HG02852 (cell line): ENCODE measurements around the gene DCLRE1B.
A peak's percentile ranks its signal among the peaks of the same experiment; 100 is the strongest.

Source experiments
- ATAC-seq: cut with Tn5 transposase; IDR thresholded peaks from one replicate; pipeline ENCODE4 v1.9.1; 2021; ENCODE audit warnings: mild to moderate bottlenecking, moderate library complexity; ENCODE audit not compliant: unreplicated experiment

DCLRE1B gene

DNA sequence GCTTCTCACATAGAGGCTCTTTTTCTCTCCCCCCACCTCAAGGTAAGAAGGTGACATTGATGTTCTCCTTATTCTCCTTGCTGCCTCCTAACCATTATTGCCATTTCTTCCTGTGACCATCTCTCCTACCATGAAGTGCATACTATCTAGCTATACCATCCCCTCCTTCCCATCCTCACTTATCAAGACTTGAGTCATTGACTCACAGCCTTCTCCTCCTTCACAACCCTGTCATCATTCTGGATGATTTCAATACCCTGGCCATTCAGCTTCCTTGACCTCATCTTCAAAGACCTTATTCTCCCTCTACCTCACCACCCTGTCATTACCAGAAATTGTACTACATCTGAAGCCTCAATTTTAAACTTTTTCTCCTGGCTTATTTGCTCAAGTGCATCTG, 13.1 kb downstream of the DCLRE1B start:
- no peak for ATAC-seq

DNA sequence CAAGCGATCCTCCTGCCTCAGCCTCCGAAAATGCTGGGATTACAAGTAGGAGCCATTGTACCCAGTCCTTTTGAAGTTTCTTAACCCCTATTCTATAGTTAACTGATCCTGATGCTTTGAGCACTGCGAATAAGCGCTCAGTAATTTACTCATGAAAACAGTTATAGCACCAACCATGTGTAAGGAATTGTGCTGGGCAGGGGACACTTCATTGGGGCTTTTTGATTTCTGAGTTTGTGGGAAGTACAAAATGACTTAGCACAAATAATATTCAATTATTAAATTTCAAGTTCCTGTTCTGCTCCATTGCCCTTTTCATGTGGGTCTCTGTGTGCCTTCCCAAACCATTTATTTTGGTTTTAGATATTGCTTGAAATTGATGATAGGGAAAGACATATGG, 17.8 kb downstream of the DCLRE1B start:
- ATAC-seq = no peak

DNA sequence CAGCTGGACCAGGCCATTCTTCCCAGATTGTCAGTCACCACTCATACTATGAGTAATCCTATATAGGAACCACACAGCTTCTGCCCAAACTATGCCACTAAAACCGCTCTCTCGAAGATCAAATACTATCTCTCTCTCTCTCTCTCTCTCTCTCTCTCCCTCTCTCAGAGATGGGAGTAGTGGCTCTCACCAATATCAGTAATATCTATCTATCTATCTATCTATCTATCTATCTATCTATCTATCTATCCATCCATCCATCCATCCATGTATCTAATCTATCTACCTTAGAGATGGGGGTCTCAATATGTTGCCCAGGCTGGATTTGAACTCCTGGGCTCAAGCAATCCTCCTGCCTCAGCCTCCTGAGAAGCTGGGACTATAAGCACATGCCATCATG, 19.3 kb downstream of the DCLRE1B start:
- no peak for ATAC-seq

DNA sequence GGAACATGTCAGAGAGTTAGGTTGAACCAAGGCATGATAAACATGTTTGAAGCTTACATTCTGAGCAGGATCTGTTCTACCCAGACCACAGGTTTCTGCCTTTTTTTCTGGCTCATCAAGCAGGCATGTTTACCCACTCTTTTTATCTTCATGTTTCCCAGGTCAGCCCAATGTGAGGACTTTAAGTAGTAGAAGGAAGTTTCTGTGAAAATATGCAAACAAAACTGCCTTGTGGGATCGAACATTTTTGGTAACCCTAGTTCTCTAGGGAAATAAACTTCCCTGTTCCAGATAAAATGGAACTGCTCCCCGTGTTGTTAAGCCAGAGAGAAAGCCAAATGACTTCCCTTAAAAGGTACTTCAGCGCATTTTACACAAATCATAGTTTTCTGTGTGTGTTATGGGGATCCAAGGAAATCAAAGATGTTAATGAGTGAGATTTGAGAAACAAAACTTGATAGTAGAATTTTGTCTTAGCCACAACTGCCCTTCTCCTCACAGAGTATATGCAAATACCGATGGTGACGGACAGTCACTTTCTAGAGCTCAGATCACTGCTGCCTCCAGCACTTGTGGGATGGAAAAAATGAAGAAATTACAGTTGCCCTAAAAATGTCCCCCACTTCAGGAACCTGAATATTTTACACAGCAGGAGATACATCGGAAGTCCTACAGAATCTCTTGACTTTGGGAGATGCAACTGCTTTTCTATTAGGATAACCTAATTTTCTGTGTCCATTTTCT, 23.2 kb downstream of the DCLRE1B start:
- peak; percentile 26 for ATAC-seq

DNA sequence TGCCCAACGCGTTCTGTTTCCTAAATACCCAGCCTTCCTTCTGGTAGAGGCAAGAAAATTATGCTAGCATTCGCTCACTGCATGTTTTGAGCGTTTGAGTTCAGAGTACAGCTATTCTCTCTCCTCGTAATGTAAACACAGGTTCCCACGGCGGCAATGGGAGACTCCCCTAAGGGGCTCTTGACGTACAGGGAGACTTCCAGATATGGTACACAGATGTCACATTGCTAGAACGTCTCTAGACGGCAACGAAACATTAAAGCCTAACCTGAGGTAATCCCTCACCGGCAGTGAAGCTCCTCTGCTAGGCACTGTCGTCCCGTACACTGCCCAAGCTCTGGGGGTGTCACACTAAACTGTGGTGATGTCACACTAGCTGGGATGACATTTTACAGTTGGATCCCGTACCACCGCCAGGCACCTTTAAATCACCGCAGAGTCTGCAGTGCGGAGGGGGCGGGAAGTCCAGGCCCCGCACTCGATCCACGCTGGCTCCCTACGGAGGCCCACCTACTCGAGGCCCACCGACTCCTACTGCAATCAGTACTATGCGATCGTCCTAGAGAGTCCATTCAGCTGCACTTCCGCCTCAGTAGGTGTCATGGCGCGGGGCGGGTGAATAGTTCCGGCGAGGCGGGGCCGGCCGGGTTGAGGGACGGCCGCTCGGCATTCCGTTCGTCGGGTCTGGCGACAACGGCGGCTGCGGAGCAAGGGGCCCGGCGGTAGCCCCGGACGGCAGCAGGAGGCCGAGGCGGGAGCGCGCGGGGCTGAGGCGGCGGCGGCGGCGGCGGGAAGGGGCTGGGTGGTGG, 24.0 kb downstream of the DCLRE1B start, which contains the start of gene HIPK1:
HIPK1 (plus strand) TSS at position 384 of the 809 bp plus-strand sequence.
- ATAC-seq = peak; percentile 63

DNA sequence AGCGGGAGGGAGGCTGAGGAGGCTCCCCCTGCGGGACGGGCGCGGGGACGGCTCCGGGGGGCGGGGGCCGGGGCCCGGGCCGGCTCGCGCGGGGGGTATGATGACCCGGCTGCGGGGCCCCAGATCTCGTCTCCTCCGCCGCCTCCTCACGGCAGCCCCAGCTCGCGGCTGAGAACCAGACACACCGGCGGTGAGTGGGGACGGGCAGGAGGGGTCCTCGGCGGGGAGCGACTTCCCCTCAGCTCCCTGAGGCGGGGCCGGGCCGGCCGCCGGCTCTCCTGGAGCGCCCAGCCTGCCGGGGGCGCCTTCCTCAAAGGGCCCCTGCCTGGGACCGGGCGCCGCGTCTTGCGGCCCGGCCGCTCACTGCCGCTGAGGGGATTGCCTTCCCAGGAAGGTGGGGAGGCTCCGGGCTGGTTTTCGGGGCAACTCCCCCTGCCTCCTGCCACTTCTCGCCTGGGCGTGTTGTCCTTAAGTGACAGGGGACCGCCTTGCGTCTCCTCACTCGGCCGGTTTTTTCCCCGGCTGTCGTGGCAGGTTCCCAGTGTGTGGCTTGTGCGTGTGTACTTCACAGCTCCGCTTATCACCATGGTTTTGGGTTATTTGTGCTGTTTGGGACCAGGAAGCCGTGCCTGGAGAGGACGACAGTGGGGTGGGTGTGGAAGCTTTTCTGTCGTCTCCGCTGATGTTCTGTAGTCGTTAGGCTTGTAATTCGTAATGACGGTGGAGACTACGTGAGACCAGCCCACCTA, 24.8 kb downstream of the DCLRE1B start:
- peak; percentile 33 for ATAC-seq

DNA sequence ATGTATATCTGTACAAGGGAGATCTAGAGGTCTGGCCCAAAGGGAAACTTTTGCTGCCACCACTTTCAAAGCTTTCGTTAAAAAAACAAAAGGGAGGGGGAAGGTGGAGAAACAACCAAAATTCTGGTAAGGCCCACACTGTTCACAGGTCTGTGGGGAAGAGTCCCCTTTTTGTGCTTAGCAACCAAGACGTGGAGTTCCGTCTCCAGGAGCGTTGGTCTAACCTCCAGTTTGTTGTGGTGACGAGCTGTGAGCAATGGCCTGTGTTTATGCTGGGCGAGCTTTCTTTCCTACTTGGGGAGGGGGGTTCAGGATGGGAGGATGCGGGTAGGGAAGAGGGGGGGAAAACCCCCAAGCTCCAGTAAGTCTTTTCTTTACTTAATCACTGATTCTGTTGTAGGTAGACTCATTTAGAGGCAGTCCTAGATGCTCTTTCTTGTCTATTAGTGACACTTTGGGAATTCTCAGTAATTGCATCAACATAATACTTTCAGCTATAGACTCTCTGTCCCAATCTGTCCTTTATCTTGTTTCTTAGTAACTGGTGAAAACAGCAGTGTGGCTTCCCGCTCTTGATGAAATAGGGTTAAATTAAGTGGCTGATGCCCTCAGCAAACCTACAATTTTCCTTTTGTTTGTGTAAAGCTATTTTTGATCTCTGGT, 25.5 kb downstream of the DCLRE1B start:
- ATAC-seq = peak; percentile 27

DNA sequence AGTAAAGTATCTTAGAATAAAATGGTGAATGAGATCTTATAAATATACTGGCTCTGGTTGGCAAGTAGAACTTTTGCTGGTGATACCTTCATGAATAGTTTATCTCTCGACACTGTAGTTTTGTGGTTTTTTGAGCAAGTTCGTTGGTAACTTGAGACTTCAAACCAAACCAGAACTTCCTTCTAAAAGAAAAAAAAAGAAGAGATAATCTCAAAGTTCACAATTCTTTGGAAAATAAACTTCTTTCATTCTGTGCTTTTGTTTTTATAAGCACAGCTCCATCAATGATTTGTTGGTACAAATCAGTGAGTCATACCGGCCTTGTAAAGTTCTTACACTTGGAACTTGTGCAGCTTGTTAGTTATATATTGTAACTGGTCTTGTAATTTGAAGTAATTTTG, 26.3 kb downstream of the DCLRE1B start:
- ATAC-seq = no peak

DNA sequence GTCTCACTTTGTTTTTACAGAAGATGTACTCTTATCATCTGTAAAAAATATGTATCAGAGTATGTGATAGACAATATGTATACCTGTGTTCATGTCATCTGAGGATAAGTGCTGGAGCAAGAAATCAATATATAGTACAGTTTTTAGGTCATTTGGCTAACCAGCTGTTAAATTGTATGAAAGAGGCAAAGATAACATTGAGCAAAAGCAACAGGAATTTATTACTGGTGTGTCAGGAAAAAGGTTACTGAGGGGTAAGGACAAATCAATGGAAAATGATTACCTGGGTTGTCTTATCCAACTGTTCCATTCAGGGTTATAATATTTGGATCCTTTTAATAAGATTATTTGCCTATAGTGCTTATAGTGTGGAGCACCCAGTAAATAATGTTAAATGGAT, 28.9 kb downstream of the DCLRE1B start:
- ATAC-seq = no peak

DNA sequence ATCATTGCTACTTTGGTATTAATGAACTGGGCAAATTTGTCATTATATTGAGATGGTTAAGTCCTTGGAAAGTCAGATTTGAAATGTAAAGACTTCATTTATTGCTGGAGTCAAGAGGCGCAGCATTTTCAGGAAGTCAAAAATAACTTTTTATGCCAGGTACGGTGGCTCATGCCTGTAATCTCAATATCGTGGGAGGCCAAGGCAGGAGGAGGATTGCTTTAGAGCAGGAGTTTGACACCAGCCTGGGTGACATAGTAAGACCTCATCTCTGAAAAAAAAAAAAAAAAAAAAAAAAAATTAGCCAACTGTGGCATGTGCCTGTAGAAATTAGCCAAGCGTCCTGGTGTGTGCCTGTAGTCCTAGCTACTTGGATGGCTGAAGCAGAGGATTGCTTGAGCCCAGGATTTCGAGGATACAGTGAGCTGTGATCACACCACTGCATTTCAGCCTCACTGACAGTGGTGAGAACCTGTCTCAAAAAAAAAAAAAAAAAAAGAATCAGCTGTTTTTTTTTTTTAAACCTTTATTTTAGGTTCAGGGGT, 29.5 kb downstream of the DCLRE1B start:
- ATAC-seq = no peak

DNA sequence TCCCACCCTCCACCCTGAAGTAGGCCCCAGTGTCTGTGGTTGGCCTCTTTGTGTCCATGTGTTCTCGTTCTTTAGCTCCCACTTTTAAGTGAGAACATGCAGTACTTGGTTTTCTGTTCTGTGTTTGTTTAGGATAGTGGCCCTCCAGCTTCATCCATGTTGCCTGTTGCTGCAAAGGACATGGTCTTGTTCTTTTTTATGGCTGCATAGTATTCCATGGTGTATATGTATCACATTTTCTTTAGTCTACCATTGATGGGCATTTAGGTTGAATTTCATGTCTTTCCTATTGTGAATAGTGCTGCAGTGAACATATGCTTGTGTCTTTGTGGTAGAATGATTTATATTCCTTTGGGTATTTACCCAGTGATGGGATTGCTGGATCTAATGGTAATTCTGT, 30.1 kb downstream of the DCLRE1B start:
- ATAC-seq = no peak

DNA sequence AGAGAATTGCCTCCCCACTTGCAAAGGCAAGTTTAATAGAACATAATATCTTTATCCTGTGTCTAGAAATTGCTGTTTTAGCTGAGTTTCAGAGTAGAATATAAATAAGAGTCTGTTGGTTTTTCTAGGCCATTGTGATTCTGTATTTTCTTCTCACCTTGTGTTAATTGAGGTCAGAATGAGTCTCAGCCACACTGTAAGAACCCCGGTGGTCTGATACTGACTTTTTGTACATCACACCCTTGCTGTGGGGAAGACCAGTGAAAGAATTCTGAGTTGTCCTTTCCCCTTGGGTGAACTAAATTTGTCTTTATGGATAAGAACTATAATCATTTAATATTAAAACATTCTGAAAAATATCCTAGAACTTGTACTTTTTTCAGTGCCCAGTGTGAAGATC, 30.8 kb downstream of the DCLRE1B start:
- ATAC-seq = no peak

DNA sequence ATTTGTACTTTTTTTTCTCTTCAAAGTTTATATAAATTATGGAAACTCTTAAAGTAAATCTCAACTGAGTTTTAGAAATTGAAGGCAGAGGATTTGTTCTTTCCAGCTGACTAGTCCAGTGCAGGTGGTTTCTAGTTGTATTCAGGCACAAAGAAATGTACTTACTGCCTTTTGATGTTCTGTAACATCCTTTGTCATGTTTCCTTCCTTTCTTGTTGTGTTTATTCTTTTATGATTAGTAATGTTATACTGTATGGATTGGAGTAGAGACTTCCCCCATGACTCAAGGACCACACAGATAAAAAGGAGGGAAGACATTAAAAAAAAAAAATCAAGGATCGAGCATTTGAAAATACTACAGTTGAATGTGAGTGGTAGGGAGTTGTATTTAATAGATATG, 32.0 kb downstream of the DCLRE1B start:
- ATAC-seq = no peak

DNA sequence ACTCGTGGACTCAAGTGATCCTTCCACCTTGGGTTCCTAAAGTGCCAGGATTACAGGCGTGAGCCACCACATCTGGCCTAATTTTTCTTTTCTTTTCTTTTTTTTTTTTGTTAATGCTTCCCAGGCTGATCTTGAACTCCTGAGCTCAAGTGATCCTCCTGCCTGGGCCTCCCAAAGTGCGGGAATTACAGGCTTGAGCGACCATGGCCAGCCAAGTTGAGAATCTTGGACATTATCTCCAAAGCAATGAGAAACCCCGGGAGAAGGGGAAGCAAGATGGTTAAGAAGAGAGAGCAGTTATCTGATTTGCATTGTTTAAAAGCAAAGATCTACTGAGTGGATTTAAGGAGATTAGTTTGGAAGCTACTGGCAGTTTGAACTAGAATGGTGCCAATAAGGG, 33.1 kb downstream of the DCLRE1B start:
- no peak for ATAC-seq

DNA sequence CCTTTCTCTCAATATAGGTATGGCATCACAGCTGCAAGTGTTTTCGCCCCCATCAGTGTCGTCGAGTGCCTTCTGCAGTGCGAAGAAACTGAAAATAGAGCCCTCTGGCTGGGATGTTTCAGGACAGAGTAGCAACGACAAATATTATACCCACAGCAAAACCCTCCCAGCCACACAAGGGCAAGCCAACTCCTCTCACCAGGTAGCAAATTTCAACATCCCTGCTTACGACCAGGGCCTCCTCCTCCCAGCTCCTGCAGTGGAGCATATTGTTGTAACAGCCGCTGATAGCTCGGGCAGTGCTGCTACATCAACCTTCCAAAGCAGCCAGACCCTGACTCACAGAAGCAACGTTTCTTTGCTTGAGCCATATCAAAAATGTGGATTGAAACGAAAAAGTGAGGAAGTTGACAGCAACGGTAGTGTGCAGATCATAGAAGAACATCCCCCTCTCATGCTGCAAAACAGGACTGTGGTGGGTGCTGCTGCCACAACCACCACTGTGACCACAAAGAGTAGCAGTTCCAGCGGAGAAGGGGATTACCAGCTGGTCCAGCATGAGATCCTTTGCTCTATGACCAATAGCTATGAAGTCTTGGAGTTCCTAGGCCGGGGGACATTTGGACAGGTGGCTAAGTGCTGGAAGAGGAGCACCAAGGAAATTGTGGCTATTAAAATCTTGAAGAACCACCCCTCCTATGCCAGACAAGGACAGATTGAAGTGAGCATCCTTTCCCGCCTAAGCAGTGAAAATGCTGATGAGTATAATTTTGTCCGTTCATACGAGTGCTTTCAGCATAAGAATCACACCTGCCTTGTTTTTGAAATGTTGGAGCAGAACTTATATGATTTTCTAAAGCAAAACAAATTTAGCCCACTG, 35.5 kb downstream of the DCLRE1B start:
- peak; percentile 65 for ATAC-seq

DNA sequence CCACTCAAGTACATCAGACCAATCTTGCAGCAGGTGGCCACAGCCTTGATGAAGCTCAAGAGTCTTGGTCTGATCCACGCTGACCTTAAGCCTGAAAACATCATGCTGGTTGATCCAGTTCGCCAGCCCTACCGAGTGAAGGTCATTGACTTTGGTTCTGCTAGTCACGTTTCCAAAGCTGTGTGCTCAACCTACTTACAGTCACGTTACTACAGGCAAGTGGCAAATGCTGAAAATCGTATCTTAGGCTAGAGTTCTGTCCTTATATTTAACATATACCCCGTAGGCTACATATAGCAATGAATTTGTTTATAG, 36.1 kb downstream of the DCLRE1B start:
- ATAC-seq = no peak

DNA sequence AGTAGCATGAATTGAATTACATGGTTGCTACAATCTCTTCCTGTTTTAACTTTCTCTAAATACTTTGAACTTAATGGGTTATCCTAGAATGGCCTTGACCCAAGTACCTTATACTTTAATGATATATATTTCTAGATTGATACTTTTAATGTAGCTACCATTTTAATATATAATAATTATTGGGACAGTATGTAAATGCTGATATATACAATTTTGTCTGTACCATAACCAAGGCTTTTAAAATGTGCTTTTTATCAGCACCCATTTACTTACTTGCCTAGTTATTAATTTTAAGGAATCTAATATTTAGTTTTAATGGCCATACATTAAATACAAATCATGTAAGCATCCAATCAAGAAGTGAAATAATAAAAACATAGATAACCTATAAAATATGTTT, 37.4 kb downstream of the DCLRE1B start:
- no peak for ATAC-seq

DNA sequence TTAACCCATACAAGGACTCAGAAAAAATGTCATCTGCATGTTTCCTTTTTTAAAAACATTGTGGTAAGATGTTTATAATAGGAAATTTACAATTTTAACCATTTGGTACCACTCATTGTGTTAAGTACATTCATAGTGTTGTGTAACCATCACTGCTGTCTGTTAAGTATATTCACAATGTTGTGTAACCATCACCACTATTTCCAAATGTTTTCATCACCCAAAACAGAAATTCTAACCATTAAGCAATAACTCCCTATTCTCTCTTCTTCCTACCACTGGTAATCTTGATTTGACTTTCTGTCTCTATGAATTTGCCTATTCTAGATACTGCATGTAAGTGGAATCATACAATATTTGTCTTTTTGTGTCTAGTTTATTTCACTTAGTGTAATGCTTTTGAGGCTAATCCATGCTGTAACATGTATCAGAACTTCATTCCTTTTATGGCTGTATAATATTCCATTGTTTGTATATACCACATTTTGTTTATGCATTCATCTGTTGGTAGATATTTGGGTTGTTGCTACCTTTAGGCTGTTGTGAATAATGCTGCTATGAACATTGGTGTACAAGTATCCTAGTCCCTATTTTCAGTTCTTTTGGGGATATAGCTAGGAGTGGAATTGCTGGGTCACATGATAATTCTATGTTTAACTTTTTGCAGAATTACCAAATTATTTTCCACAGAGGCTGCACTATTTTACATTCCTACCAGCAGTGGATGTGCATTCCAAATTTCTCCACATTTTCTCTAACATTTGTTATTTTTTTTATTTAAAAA, 38.1 kb downstream of the DCLRE1B start:
- ATAC-seq = no peak

DNA sequence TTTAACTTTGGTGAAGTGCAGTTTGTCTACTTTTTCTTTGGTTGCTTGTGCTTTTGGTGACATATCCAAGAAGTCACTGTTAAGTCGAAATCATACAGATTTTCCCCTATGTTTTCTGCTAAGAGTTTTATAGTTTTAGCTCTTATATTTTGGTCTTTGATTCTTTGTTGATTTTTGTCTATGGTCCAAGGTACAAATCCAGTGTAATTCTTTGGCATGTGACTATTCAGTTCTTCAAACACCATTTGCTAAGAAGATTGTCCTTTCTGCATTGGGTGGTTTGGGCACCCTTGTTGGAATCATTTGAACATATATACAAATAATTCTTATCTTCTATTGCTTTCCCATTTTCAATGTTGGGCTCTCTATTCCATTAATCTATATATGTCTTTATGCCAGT, 40.2 kb downstream of the DCLRE1B start:
- no peak for ATAC-seq
